HepG2 (cell line): ENCODE measurements around the gene APBB1. TPM values are rescaled to one million over a fixed set of nuclear protein-coding genes. Genes with fewer than 3 reads are reported as not detected.

Experiments
- CREBL2 ChIP-seq: sonication (generic); formaldehyde crosslinking; IDR thresholded peaks from 2 replicates; pipeline ENCODE4 v1.8.1; 2023; ENCODE audit warnings: missing genetic modification reagents, mild to moderate bottlenecking, borderline replicate concordance
- GMEB2 ChIP-seq: IDR thresholded peaks from 2 replicates; pipeline ENCODE4 v1.6.1; 2016; ENCODE audit warnings: missing biosample characterization, missing genetic modification reagents, low read depth
- HCFC1 ChIP-seq: fragments of 150-350 bp; IDR thresholded peaks from 2 replicates; pipeline ENCODE4 v1.6.1; 2014; ENCODE audit warnings: low read depth, low read length
- JUND ChIP-seq: sonication (generic); formaldehyde crosslinking; IDR thresholded peaks from 2 replicates; pipeline ENCODE4 v1.8.0; 2022; ENCODE audit warnings: mild to moderate bottlenecking, missing genetic modification reagents
- MAF1 ChIP-seq: sonication (generic); formaldehyde crosslinking; IDR thresholded peaks from 2 replicates; pipeline ENCODE4 v1.5.0; 2020; ENCODE audit warnings: missing genetic modification reagents, borderline replicate concordance
- PAWR ChIP-seq: sonication (generic); formaldehyde crosslinking; IDR thresholded peaks from 2 replicates; pipeline ENCODE4 v1.4.0; 2020; ENCODE audit warnings: missing genetic modification reagents, mild to moderate bottlenecking, borderline replicate concordance
- PHF21A ChIP-seq: sonication (generic); formaldehyde crosslinking; IDR thresholded peaks from 2 replicates; pipeline ENCODE4 v1.5.0; 2020; ENCODE audit warnings: mild to moderate bottlenecking, missing genetic modification reagents
- PRMT3 ChIP-seq: sonication (generic); formaldehyde crosslinking; IDR thresholded peaks from 2 replicates; pipeline ENCODE4 v1.8.1; 2022; ENCODE audit warnings: low read depth, mild to moderate bottlenecking, moderate library complexity, missing genetic modification reagents, borderline replicate concordance
- RCOR2 ChIP-seq: IDR thresholded peaks from 2 replicates; pipeline ENCODE4 v1.6.1; 2016; ENCODE audit warnings: missing biosample characterization, missing genetic modification reagents
- RFX3 ChIP-seq: IDR thresholded peaks from 2 replicates; pipeline ENCODE4 v1.6.1; 2016; ENCODE audit warnings: missing biosample characterization, missing genetic modification reagents
- SIN3A ChIP-seq: IDR thresholded peaks from 2 replicates; pipeline ENCODE4 v1.6.1; 2011; ENCODE audit warnings: low read depth, mild to moderate bottlenecking, control low read depth, low read length, borderline replicate concordance
- ZFP1 ChIP-seq: IDR thresholded peaks from 2 replicates; pipeline ENCODE4 v1.6.1; 2016
- ZNF136 ChIP-seq: sonication (generic); formaldehyde crosslinking; IDR thresholded peaks from 2 replicates; pipeline ENCODE4 v1.8.1; 2022; ENCODE audit warnings: low read depth, mild to moderate bottlenecking, moderate library complexity, missing genetic modification reagents
- ZNF264 ChIP-seq: sonication (generic); formaldehyde crosslinking; IDR thresholded peaks from 2 replicates; pipeline ENCODE4 v1.4.0; 2020; ENCODE audit warnings: missing genetic modification reagents
- ZNF382 ChIP-seq: sonication (generic); formaldehyde crosslinking; IDR thresholded peaks from 2 replicates; pipeline ENCODE4 v1.5.0; 2020; ENCODE audit warnings: missing genetic modification reagents, mild to moderate bottlenecking, borderline replicate concordance
- ZNF782 ChIP-seq: sonication (generic); formaldehyde crosslinking; IDR thresholded peaks from 2 replicates; pipeline ENCODE4 v1.4.0; 2020; ENCODE audit warnings: missing genetic modification reagents, mild to moderate bottlenecking, borderline replicate concordance
- ZNF816 ChIP-seq: sonication (generic); formaldehyde crosslinking; IDR thresholded peaks from 2 replicates; pipeline ENCODE4 v1.8.0; 2022; ENCODE audit warnings: missing genetic modification reagents, mild to moderate bottlenecking, borderline replicate concordance
- polyA plus RNA-seq, 8 experiments: library from polyadenylated mRNA; depleted of rRNA in 3 of 8; stranded (reverse) in 7 of 8; unstranded in 1 of 8; fragments of >200 nt; fragmentation: Illumina TruSeq in 4 of 8; extraction: Trizol in 4 of 8; gene quantifications; 2 replicates each; pipeline versions ENCODE4 v1.2.1 to v1.2.3, GENCODE V29; 2011 to 2016; ENCODE audit warnings: low read depth in 4 of 8, missing spikeins in 1 of 8, mixed read lengths in 1 of 8; ENCODE audit not compliant: insufficient read depth in 1 of 8
- total RNA-seq, 5 experiments: library from RNA; depleted of rRNA; stranded (reverse); fragments of >200 nt; fragmentation: Illumina TruSeq; extraction: Trizol; gene quantifications; 2 replicates each; pipeline ENCODE4 v1.2.3, GENCODE V29; 2016; ENCODE audit warnings: low read depth in 1 of 5
- TF ChIP-seq, protein P1 (sequence below): sonication (generic); formaldehyde crosslinking; IDR thresholded peaks from 2 replicates; pipeline ENCODE4 v1.4.0; 2020; ENCODE audit warnings: mild to moderate bottlenecking, missing genetic modification reagents
- TF ChIP-seq, protein P2 (sequence below): sonication (generic); formaldehyde crosslinking; IDR thresholded peaks from 2 replicates; pipeline ENCODE4 v1.4.0; 2020; ENCODE audit warnings: missing genetic modification reagents

The APBB1 gene
- total and polyA plus RNA-seq, 2 of the 13 experiments (the other 11 are each of a cell fraction or from before 2014, with no cell fraction given), result 1.7 to 3.5 TPM

- TF ChIP-seq ZNF136 (CRISPR knock-in tag) (no peak), GMEB2 (CRISPR knock-in tag) (no peak), RFX3 (CRISPR knock-in tag) (no peak), PAWR (no peak), PHF21A (CRISPR knock-in tag) (peak; percentile 45; the same call in 1 of the 2 replicates), SIN3A (peak; percentile 77; the same call in 1 of the 2 replicates), RCOR2 (CRISPR knock-in tag) (no peak), HCFC1 (no peak), JUND (CRISPR knock-in tag) (no peak), ZFP1 (no peak), ZNF816 (CRISPR knock-in tag) (no peak), CREBL2 (no peak), MAF1 (CRISPR knock-in tag) (no peak), ZNF782 (peak; percentile 87; the same call in 1 of the 2 replicates), ZNF264 (no peak), PRMT3 (CRISPR knock-in tag) (no peak), ZNF382 (CRISPR knock-in tag) (no peak)
- TF ChIP-seq, protein P1, sequence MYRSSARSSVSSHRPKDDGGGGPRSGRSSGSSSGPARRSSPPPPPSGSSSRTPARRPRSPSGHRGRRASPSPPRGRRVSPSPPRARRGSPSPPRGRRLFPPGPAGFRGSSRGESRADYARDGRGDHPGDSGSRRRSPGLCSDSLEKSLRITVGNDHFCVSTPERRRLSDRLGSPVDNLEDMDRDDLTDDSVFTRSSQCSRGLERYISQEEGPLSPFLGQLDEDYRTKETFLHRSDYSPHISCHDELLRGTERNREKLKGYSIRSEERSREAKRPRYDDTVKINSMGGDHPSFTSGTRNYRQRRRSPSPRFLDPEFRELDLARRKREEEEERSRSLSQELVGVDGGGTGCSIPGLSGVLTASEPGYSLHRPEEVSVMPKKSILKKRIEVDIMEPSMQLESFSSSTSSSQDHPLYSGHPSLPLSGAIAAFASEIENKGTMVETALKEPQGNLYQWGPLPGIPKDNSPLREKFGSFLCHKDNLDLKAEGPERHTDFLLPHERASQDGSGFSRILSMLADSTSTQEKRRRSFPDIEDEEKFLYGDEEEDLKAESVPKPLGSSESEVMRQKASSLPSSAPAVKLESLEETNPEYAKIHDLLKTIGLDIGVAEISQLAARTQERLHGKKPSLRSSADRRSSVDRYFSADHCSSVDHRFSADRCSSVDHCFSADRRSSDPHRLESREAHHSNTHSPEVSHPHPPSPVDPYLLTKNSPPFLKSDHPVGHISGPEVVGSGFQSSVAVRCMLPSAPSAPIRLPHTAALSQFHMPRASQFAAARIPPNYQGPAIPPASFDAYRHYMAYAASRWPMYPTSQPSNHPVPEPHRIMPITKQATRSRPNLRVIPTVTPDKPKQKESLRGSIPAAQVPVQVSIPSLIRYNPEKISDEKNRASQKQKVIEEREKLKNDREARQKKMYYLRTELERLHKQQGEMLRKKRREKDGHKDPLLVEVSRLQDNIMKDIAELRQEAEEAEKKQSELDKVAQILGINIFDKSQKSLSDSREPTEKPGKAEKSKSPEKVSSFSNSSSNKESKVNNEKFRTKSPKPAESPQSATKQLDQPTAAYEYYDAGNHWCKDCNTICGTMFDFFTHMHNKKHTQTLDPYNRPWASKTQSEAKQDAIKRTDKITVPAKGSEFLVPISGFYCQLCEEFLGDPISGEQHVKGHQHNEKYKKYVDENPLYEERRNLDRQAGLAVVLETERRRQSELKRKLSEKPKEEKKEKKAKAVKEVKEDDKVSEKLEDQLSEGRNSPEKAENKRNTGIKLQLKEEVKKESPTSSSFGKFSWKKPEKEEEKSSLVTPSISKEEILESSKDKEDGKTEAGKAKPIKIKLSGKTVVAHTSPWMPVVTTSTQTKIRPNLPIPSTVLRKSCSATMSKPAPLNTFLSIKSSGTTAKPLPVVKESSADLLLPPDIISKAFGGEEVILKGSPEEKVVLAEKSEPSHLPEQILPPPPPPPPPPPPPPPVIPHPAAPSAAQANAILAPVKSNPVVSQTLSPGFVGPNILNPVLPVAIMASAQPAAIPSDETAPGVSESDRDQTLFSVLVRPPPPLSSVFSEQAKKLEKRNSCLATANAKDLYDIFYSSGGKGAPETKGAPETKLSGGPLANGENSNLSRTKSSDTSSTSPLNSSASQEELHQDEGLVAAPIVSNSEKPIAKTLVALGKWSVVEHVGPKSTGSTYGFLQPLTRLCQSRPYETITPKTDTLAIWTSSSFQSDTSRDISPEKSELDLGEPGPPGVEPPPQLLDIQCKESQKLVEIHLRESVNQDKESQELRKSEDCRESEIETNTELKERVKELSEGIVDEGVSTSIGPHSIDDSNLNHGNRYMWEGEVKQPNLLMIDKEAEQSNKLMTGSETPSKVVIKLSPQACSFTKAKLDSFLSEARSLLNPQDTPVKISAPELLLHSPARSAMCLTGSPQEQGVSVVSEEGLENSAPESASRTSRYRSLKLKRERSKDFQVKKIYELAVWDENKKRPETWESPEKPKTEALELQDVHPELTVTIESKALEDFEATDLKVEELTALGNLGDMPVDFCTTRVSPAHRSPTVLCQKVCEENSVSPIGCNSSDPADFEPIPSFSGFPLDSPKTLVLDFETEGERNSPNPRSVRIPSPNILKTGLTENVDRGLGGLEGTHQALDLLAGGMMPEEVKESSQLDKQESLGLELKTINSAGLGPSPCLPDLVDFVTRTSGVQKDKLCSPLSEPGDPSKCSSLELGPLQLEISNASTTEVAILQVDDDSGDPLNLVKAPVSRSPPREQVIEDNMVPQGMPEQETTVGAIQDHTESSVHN (CRISPR knock-in tag), result 0 out of 2 replicates have a peak, but pooled peaks have one; percentile 14
- TF ChIP-seq, protein P2, sequence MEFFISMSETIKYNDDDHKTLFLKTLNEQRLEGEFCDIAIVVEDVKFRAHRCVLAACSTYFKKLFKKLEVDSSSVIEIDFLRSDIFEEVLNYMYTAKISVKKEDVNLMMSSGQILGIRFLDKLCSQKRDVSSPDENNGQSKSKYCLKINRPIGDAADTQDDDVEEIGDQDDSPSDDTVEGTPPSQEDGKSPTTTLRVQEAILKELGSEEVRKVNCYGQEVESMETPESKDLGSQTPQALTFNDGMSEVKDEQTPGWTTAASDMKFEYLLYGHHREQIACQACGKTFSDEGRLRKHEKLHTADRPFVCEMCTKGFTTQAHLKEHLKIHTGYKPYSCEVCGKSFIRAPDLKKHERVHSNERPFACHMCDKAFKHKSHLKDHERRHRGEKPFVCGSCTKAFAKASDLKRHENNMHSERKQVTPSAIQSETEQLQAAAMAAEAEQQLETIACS (CRISPR knock-in tag), result no peak
Measured at GRCh38 chr11:6389905-6390717, 28.8 kb downstream of the APBB1 start, which contains the start of gene SMPD1 (continued).
